K562 (cell line): ENCODE results near the gene DLGAP1. TPM values are rescaled to one million over a fixed set of nuclear protein-coding genes. Genes with fewer than 3 reads are reported as not detected.

Experiments used
- ATAC-seq: fragments of 200-7000 bp; cut with Tn5 transposase; 3 replicates; pipeline ENCODE4 v1.9.1; 2020; ENCODE audit warnings: moderate library complexity
- BruUV-seq: library from RNA; stranded (reverse); fragments of 400-500 nt; replicated peaks from 2 replicates; lab custom pipeline; 2021; lab: Mats Ljungman, UMichigan
- CTCF ChIA-PET: fragments of 300-600 bp; formaldehyde crosslinking; extraction: SDS; loops from one replicate; lab custom pipeline; 2021; ENCODE audit warnings: low intra/inter-chr PET ratio; lab: Yijun Ruan, JAX
- POLR2A ChIA-PET: fragments of 300-600, 350-650 bp; sonication (Branson Sonifier 250); formaldehyde crosslinking; extraction: SDS; loops from one replicate; lab custom pipeline; 2021; ENCODE audit warnings: antibody characterized with exemption, inconsistent platforms; lab: Yijun Ruan, JAX
- DNase-seq, 4 experiments: peaks; one replicate each; pipeline versions ENCODE4 v3.0.0 to v3.0.0-alpha.2; 2011 to 2018; ENCODE audit warnings: low spot score in 3 of 4, mixed read lengths in 3 of 4; ENCODE audit errors: extremely low read depth in 1 of 4
- FAIRE-seq: peaks from 2 replicates; lab custom pipeline; 2011; peaks lifted over from hg19 to GRCh38; lab: Jason Lieb, UNC
- H2AFZ ChIP-seq: 2 replicates; pipeline ENCODE4 v1.6.0; 2011; ENCODE audit warnings: low read depth, low read length, control low read depth, inconsistent platforms
- H3K27ac ChIP-seq: fragments of 200-600 bp; 3 replicates; pipeline ENCODE4 v1.8.0; 2011; ENCODE audit warnings: low read depth, mild to moderate bottlenecking, control low read depth, inconsistent platforms, low read length, moderate library complexity, mixed read lengths; ENCODE audit errors: extremely low read depth
- H3K27me3 ChIP-seq, 2 experiments: fragments of 300-600 bp in 1 of 2; 2 replicates in 1 of 2; 3 replicates in 1 of 2; pipeline versions ENCODE4 v1.6.0 to v1.8.0; 2011; ENCODE audit warnings: inconsistent platforms in 2 of 2, low read length in 2 of 2, mild to moderate bottlenecking in 1 of 2, mixed read lengths in 1 of 2, moderate library complexity in 1 of 2; ENCODE audit not compliant: control insufficient read depth in 2 of 2, insufficient read depth in 2 of 2
- H3K36me3 ChIP-seq: fragments of 300-600 bp; 3 replicates; pipeline ENCODE4 v1.8.0; 2011; ENCODE audit warnings: mild to moderate bottlenecking, low read length, inconsistent platforms; ENCODE audit not compliant: control insufficient read depth, insufficient read depth
- H3K4me1 ChIP-seq, 2 experiments: fragments of 200-600 bp in 1 of 2; replicated peaks in 1 of 2; 2 replicates in 1 of 2; 3 replicates in 1 of 2; pipeline versions ENCODE4 v1.5.1 to v1.8.0; 2011; ENCODE audit warnings: inconsistent platforms in 2 of 2, low read length in 2 of 2, mild to moderate bottlenecking in 1 of 2, mixed read lengths in 1 of 2, moderate library complexity in 1 of 2; ENCODE audit not compliant: control insufficient read depth in 2 of 2, insufficient read depth in 2 of 2
- H3K4me2 ChIP-seq: 2 replicates; pipeline ENCODE4 v1.6.1; 2011; ENCODE audit warnings: low read length, control low read depth, inconsistent platforms, mixed read lengths; ENCODE audit not compliant: insufficient read depth
- H3K4me3 ChIP-seq: fragments of 200-600 bp; sonication (generic), shearing (Covaris generic); 2 replicates; pipeline ENCODE4 v1.5.1; 2016; ENCODE audit warnings: control low read depth, inconsistent platforms
- H3K79me2 ChIP-seq: fragments of 200-600 bp; 3 replicates; pipeline ENCODE4 v1.8.0; 2011; ENCODE audit warnings: low read length, inconsistent platforms; ENCODE audit not compliant: control insufficient read depth, insufficient read depth
- H3K9ac ChIP-seq, 2 experiments: 2 replicates each; pipeline versions ENCODE4 v1.6.0 to v1.6.1; 2011; ENCODE audit warnings: low read depth in 2 of 2, low read length in 2 of 2, control low read depth in 1 of 2, inconsistent platforms in 1 of 2, mild to moderate bottlenecking in 1 of 2, mixed read lengths in 1 of 2; ENCODE audit not compliant: insufficient read depth in 1 of 2
- H3K9me1 ChIP-seq: one replicate; pipeline ENCODE4 v1.6.0; 2011; ENCODE audit warnings: inconsistent platforms, mild to moderate bottlenecking, low read length, moderate library complexity; ENCODE audit not compliant: control insufficient read depth, insufficient read depth
- H3K9me3 ChIP-seq: replicated peaks from 2 replicates; pipeline ENCODE4 v1.5.1; 2011; ENCODE audit warnings: low read depth, low read length, inconsistent platforms; ENCODE audit not compliant: control insufficient read depth, insufficient read depth
- H4K20me1 ChIP-seq: replicated peaks from 2 replicates; pipeline ENCODE4 v1.6.1; 2011; ENCODE audit warnings: low read length, inconsistent platforms, mixed read lengths; ENCODE audit not compliant: control insufficient read depth, insufficient read depth
- CEBPB ChIP-seq: fragments of 450-650 bp; IDR thresholded peaks from 2 replicates; pipeline ENCODE4 v1.6.1; 2016; ENCODE audit warnings: missing genetic modification characterization, missing compliant biosample characterization
- CEBPG ChIP-seq, 3 experiments: fragments of 200-800 bp in 1 of 3; sonication (Bioruptor generic) in 1 of 3; sonication (generic) in 1 of 3; formaldehyde crosslinking in 1 of 3; IDR thresholded peaks in 2 of 3; conservative IDR thresholded peaks in 1 of 3; 2 replicates each; pipeline versions ENCODE4 v1.6.1 to v1.8.0; 2016 to 2022; ENCODE audit warnings: missing compliant biosample characterization in 2 of 3, missing genetic modification characterization in 2 of 3, mild to moderate bottlenecking in 1 of 3, missing genetic modification reagents in 1 of 3
- CHD1 ChIP-seq: fragments of 200-600 bp; sonication (generic); IDR thresholded peaks from one replicate; pipeline ENCODE4 v1.6.1; 2012; ENCODE audit warnings: mild to moderate bottlenecking, moderate library complexity, low read length, inconsistent platforms
- HNRNPUL1 ChIP-seq: fragments of 200-400 bp; formaldehyde crosslinking; IDR thresholded peaks from 2 replicates; pipeline ENCODE4 v1.6.1; 2017; ENCODE audit warnings: low read length
- KHSRP ChIP-seq: fragments of 450-650 bp; IDR thresholded peaks from 2 replicates; pipeline ENCODE4 v1.6.1; 2017
- KLF13 ChIP-seq: fragments of 450-650 bp; IDR thresholded peaks from 2 replicates; pipeline ENCODE4 v1.6.1; 2016; ENCODE audit warnings: missing genetic modification characterization, low read depth, mild to moderate bottlenecking, missing compliant biosample characterization, moderate library complexity, borderline replicate concordance
- MCM5 ChIP-seq: fragments of 450-650 bp; IDR thresholded peaks from 2 replicates; pipeline ENCODE4 v1.6.1; 2016; ENCODE audit warnings: low read depth
- NFRKB ChIP-seq: fragments of 450-650 bp; IDR thresholded peaks from 2 replicates; pipeline ENCODE4 v1.6.1; 2016; ENCODE audit warnings: low read depth
- OTX1 ChIP-seq: fragments of 450-650 bp; formaldehyde crosslinking; IDR thresholded peaks from 2 replicates; pipeline ENCODE4 v1.4.0; 2022; ENCODE audit warnings: mild to moderate bottlenecking
- ZKSCAN3 ChIP-seq: fragments of 250-450 bp; sonication (Bioruptor Pico); IDR thresholded peaks from 2 replicates; pipeline ENCODE4 v1.4.0; 2020
- ZNF124 ChIP-seq: sonication (generic); formaldehyde crosslinking; IDR thresholded peaks from 2 replicates; pipeline ENCODE4 v1.8.1; 2022; ENCODE audit warnings: missing genetic modification reagents
- ZNF23 ChIP-seq: fragments of 250-450 bp; sonication (Bioruptor Pico); IDR thresholded peaks from 2 replicates; pipeline ENCODE4 v1.4.0; 2020; ENCODE audit warnings: mild to moderate bottlenecking
- ZNF324 ChIP-seq: fragments of 250-450 bp; sonication (Bioruptor Pico); IDR thresholded peaks from 2 replicates; pipeline ENCODE4 v1.4.0; 2020; ENCODE audit warnings: mild to moderate bottlenecking
- ZNF551 ChIP-seq: fragments of 250-450 bp; sonication (Bioruptor Pico); IDR thresholded peaks from 2 replicates; pipeline ENCODE4 v1.5.0; 2021; ENCODE audit warnings: mild to moderate bottlenecking, moderate library complexity
- WGBS: fragments of 100-300 bp; shearing (Covaris generic); methylation state at CpG from one replicate; pipeline ENCODE4 v1.1.6; 2016; ENCODE audit warnings: low coverage, mixed read lengths; ENCODE audit not compliant: insufficient coverage; ENCODE audit errors: missing lambda C conversion rate; 5-methylcytosine and 5-hydroxymethylcytosine counted together
- in situ Hi-C: fragments of 300-500 bp; cut with MboI; formaldehyde crosslinking; loops from 4 replicates; pipeline ENCODE4 v1.15.0; 2018; ENCODE audit warnings: inconsistent platforms, mixed read lengths
- intact Hi-C: fragments of 100-400 bp; cut with micrococcal nuclease; formaldehyde crosslinking; loops from 2 replicates; pipeline ENCODE4 v1.14.2; 2022
- polyA plus RNA-seq, 8 experiments: library from polyadenylated mRNA; depleted of rRNA in 4 of 8; stranded (reverse) in 5 of 8; unstranded in 3 of 8; fragments of >200 nt; fragmentation: Nextera tagmentation in 2 of 8; fragmentation: Illumina TruSeq in 1 of 8; extraction: Ambion mirVana in 2 of 8; extraction: Trizol in 1 of 8; gene quantifications; 2 replicates each; pipeline versions ENCODE4 v1.2.1 to v1.2.3, GENCODE V29; 2011 to 2014; ENCODE audit warnings: inconsistent platforms in 1 of 8, missing spikeins in 1 of 8
- total RNA-seq, 7 experiments: library from RNA; depleted of rRNA in 6 of 7; stranded (reverse); fragments of >200 nt in 6 of 7; fragmentation: Illumina TruSeq in 2 of 7; extraction: Trizol in 2 of 7; gene quantifications; 2 replicates each; pipeline versions ENCODE4 v1.2.1 to v1.2.3, GENCODE V29; 2011 to 2021; ENCODE audit warnings: low replicate concordance in 1 of 7

Gene DLGAP1
- total and polyA plus RNA-seq, 9 of the 15 experiments (the other 6 are each of a cell fraction or from before 2014, with no cell fraction given), result 0.04 to 0.22 (median 0.08) TPM

DNA sequence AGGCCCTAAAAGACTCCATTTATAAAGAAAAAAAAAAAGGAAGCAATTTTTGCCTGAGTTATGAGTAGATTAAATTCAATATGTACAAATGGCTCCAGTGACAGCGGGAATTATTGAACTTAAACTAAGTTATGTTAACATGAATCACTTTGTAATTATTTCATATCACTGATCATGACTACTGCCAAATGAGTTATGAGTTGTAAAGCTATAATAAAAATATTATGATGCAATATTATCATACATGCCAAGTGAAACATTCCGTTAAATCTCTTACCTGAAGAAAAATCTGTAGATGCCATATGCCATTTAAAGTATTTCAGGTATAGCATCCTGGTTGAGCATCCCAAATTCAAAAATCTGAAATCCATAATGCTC lies 217.5 kb downstream of the DLGAP1 start:
- no peak for DNase-seq
- intact Hi-C loops (no loop called here), in situ Hi-C loops (no loop called here)
- Histone ChIP-seq H3K27me3 (no peaks in the 10 kb centered on the region), H3K4me2 (no peak overlapping the region), H3K9me1 (no peaks in the 10 kb centered on the region), H3K79me2 (no peaks in the 10 kb centered on the region), H3K9me3 (no peaks in the 10 kb centered on the region; the same call in 1 of the 2 replicates), H3K4me3 (no peak overlapping the region), H3K4me1 (no peaks in the 10 kb centered on the region), H3K9ac (no peak overlapping the region), H4K20me1 (no peaks in the 10 kb centered on the region), H2AFZ (no peak overlapping the region), H3K36me3 (no peaks in the 10 kb centered on the region), H3K27ac (no peak overlapping the region)
- ChIA-PET POLR2A (no interaction called here), CTCF (no interaction called here)
- FAIRE-seq, result no peak
- TF ChIP-seq ZNF124 (CRISPR knock-in tag), result no peak
- no peak for TF ChIP-seq CEBPG (CRISPR knock-in tag; IDR thresholded peaks at IDR 0.05)
- TF ChIP-seq CEBPG (tag; conservative IDR thresholded peaks at IDR 0.05 in 1 of 2, IDR thresholded peaks at IDR 0.05 in 1 of 2), result peak in 1 of 2 experiments; percentile 83; a peak in 2 of 4 replicates
- TF ChIP-seq CEBPB, result peak; percentile 23; the same call in 1 of the 2 replicates
- BruUV-seq, result no TSS peak
- WGBS, result 0% methylated on average over 2 of the region's 2 CpGs
- no peak for ATAC-seq

DNA sequence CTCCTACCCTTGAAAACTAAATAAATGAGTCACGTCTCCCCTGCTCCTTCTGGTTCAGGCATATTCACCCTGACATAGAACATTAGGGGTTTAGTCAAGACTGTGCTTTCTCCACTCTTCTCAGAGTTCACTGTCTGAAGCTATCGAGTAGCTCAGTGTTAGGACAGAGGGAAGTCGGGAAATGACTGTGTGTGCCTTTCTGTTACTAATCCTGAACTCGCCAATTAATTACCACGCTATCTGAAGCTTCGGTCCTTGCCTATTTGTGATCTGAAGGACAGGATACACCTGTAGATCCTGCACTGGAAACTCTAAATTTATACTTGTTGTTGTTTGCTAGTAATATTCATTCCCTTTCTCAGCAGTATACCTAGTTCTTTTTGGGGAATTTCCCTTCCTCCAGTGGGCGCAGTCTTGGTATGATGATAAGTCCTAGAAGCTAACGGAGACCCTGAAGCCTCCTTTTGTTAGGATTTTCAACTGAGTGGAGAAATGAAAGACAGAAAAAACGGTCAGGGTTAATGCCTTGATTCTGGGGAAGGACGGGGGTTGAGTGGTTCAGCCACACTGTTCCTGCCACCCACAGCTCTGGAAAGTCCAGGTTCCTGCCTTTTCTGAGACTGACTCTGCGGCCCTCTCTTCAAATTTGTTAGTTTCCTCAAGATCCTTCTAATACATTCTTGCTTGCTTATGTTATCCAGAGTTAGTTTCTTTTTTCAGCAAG lies 218.0 kb downstream of the DLGAP1 start:
- H3K9ac ChIP-seq, result no peak overlapping the region
- H3K79me2 ChIP-seq, result no peaks in the 10 kb centered on the region
- TF ChIP-seq CHD1 (no peak), OTX1 (CRISPR knock-in tag) (no peak), MCM5 (no peak), ZNF23 (CRISPR knock-in tag) (no peak), NFRKB (no peak), ZKSCAN3 (CRISPR knock-in tag) (no peak), KLF13 (tag) (no peak), ZNF324 (CRISPR knock-in tag) (no peak), HNRNPUL1 (no peak), ZNF551 (CRISPR knock-in tag) (no peak), KHSRP (no peak)
- BruUV-seq, result no TSS peak
- H3K36me3 ChIP-seq, result no peaks in the 10 kb centered on the region
- FAIRE-seq (no peak), DNase-seq (no peak), ATAC-seq (no peak)
- ChIA-PET POLR2A (no interaction called here), CTCF (no interaction called here)
- no peak overlapping the region for H2AFZ ChIP-seq
- in situ Hi-C loops (no loop called here), intact Hi-C loops (no loop called here)
- H3K27ac ChIP-seq, result no peak overlapping the region
- WGBS, result under 1% methylated on average over 11 of the region's 11 CpGs
- H3K4me1 ChIP-seq, result no peaks in the 10 kb centered on the region
- no peak overlapping the region for H3K4me2 ChIP-seq
- H3K9me3 ChIP-seq, result no peaks in the 10 kb centered on the region
- no peaks in the 10 kb centered on the region for H4K20me1 ChIP-seq
- H3K9me1 ChIP-seq, result no peaks in the 10 kb centered on the region
- no peaks in the 10 kb centered on the region for H3K27me3 ChIP-seq
- H3K4me3 ChIP-seq, result no peak overlapping the region
